ENCODE data around the gene TTC6. TPM values are rescaled to one million over a fixed set of nuclear protein-coding genes. Genes with fewer than 3 reads are reported as not detected.

TTC6 gene
- total RNA-seq, 8 experiments from 2014 or later, result 0.05 to 37.4 (median 0.42) TPM; not detected in 1

DNA sequence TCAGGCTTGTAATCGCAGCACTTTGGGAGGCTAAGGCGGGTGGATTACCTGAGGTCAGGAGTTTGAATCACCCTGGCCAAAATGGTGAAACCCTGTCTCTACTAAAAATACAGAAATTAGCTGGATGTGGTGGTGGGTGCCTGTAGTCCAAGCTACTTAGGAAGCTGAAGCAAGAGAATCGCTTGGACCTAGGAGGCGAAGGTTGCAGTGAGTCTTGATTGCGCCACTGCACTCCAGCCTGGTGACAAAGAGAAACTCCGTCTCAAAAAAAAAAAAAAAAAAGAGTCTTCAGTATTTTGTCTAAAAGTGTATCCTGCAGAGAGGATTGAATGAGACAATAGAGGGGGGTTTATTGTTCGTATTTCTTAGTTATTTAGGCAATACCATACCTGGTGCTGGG is 25.7 kb upstream of the TTC6 start:
- in situ Hi-C loops (cut with MboI; ENCODE audit: low pct_unique_long_range_greater_than_20kb in 2 of 9, low sequenced_read_pairs in 9 of 9, unreplicated experiment in 9 of 9), result loop anchor here in 1 of 9 experiments (25.0 kb wide), 1 partner anchor 307 kb away; no protein-coding TSS in a partner anchor
- peaks cover 0 to 2% of the 10 kb centered on the region in 2 donors for H3K4me1 ChIP-seq (replicated peaks in 1 of 2)
- 67 to 91% (median 80%) methylated on average over 1 to 7 of the region's 7 CpGs; no CpG with 5 or more reads in 1 of the 10 experiments for WGBS, 10 experiments
- H3K4me3 ChIP-seq, result no peak overlapping the region
- H3K27ac ChIP-seq, result no peak overlapping the region
- ATAC-seq (replicated peaks in 6 of 8), result no peak

GRCh38 chr14:37571391-37571790 is 24.0 kb upstream of the TTC6 start:
- ATAC-seq (replicated peaks in 6 of 8), result no peak
- 54 to 100% (median 90%) methylated on average over 1 to 4 of the region's 4 CpGs; no CpG with 5 or more reads in 1 of the 10 experiments for WGBS, 10 experiments
- peaks cover 0 to 2% of the 10 kb centered on the region in 2 donors for H3K4me1 ChIP-seq (replicated peaks in 1 of 2)
- no peak overlapping the region for H3K27ac ChIP-seq
- no peak overlapping the region for H3K4me3 ChIP-seq
- in situ Hi-C loops (cut with MboI; ENCODE audit: low pct_unique_long_range_greater_than_20kb in 2 of 9, low sequenced_read_pairs in 9 of 9, unreplicated experiment in 9 of 9), result loop anchor here in 1 of 9 experiments (25.0 kb wide), 1 partner anchor 309 kb away; no protein-coding TSS in a partner anchor

DNA sequence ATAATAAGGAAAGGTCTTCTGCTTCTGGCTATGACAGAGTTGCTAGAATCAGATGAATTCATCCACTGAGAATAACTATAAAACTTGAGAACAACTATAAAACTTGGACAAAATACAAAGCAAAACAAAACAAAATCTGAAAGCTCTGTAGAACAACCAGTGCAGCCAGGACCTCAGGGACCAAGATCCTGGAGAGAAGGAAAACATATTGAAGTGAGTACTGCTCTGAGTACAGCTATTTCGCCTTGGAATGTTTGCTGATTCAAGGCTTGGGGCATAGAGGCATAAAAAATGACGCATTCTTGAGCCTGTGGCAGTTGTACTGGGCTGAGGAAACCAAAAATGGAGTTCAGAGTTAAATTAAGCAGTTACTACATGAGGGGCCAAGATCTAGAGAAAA is 22.1 kb upstream of the TTC6 start:
- H3K4me3 ChIP-seq, result no peak overlapping the region
- in situ Hi-C loops (cut with MboI; ENCODE audit: low pct_unique_long_range_greater_than_20kb in 2 of 9, low sequenced_read_pairs in 9 of 9, unreplicated experiment in 9 of 9), result loop anchor here in 1 of 9 experiments (25.0 kb wide), 1 partner anchor 311 kb away; no protein-coding TSS in a partner anchor
- 37 to 100% (median 83%) methylated on average over 1 to 2 of the region's 2 CpGs for WGBS, 10 experiments
- H3K27ac ChIP-seq, result no peak overlapping the region
- H3K4me1 ChIP-seq (replicated peaks in 1 of 2), result no peaks in the 10 kb centered on the region
- peak in 2 of 8 experiments; percentile 39 to 51 for ATAC-seq (replicated peaks in 6 of 8)

DNA sequence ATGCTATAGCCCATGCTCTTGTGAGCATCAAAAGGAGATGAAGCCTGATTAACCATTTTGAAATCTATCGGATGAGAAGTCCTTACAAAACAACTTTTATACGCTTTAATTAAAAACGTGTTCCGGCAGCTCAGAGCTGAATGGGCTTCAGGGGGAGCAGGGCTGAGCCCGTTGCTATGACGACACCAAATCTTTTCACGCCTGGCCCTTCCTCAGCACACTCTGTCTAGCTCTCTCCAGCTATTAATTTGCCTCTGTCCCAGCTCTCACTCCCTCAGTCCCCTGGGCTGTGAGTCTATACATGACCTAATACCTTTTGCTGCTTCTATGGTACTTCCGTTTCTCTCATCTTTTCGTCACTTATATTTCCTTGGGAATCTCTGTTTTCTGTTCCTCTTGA is 16.2 kb upstream of the TTC6 start:
- Histone ChIP-seq H3K27ac (no peak overlapping the region), H3K4me3 (no peak overlapping the region), H3K4me1 (replicated peaks in 1 of 2) (peaks cover 0 to 12% of the 10 kb centered on the region in 2 donors)
- ATAC-seq (replicated peaks in 6 of 8), result peak in 5 of 8 experiments; percentile 73 to 88 (median 85)
- 0 to 62% (median 7%) methylated on average over 1 to 9 of the region's 9 CpGs for WGBS, 10 experiments
- in situ Hi-C loops (cut with MboI; ENCODE audit: low pct_unique_long_range_greater_than_20kb in 2 of 9, low sequenced_read_pairs in 9 of 9, unreplicated experiment in 9 of 9), result loop anchor here in 3 of 9 experiments (25.0 kb wide), 2 partner anchors 317 to 342 kb away; no protein-coding TSS in a partner anchor

DNA sequence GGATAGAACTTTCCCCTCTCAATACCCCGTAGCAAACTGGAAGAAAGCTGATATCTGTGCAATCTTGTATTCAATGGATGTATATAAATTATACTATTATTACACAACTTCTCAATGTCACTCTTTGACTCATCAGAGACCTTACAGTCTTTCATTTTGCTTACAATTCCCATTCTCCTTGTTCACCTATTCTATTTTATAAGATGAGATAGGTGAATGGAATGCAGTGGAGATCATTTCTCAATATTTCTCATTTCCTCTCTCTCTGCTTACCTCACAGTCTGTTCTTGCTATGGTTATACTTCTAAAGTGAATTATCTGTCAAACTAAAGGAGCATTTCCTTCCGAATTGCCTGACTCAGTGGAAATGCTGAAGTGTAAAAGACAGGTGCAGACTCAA is 15.3 kb upstream of the TTC6 start:
- ATAC-seq (replicated peaks in 6 of 8), result no peak
- Histone ChIP-seq H3K4me3 (no peak overlapping the region), H3K4me1 (replicated peaks in 1 of 2) (peaks cover 0 to 18% of the 10 kb centered on the region in 2 donors), H3K27ac (no peak overlapping the region)
- in situ Hi-C loops (cut with MboI; ENCODE audit: low pct_unique_long_range_greater_than_20kb in 2 of 9, low sequenced_read_pairs in 9 of 9, unreplicated experiment in 9 of 9), result loop anchor here in 3 of 9 experiments (25.0 kb wide), 2 partner anchors 318 to 343 kb away; no protein-coding TSS in a partner anchor
- WGBS, 10 experiments, result 33 to 90% (median 78%) methylated on average over 1 to 2 of the region's 2 CpGs; no CpG with 5 or more reads in 2 of the 10 experiments

GRCh38 chr14:37583358-37584210 is 11.8 kb upstream of the TTC6 start:
- H3K27ac ChIP-seq, result no peak overlapping the region
- in situ Hi-C loops (cut with MboI; ENCODE audit: low pct_unique_long_range_greater_than_20kb in 2 of 9, low sequenced_read_pairs in 9 of 9, unreplicated experiment in 9 of 9), result loop anchor here in 3 of 9 experiments (25.0 kb wide), 2 partner anchors 321 to 346 kb away; no protein-coding TSS in a partner anchor
- WGBS, 10 experiments, result 0 to 27% (median 7%) methylated on average over 3 to 11 of the region's 67 CpGs; no CpG with 5 or more reads in 5 of the 10 experiments
- peaks cover 0 to 28% of the 10 kb centered on the region in 2 donors for H3K4me1 ChIP-seq (replicated peaks in 1 of 2)
- ATAC-seq (replicated peaks in 6 of 8), result peak in 7 of 8 experiments; percentile 64 to 79 (median 71)
- H3K4me3 ChIP-seq, result peak overlapping the region in 3 of 5 donors; percentile 13 to 30 (median 17)

GRCh38 chr14:37584211-37585100 is 11.0 kb upstream of the TTC6 start:
- Histone ChIP-seq H3K4me3 (peak overlapping the region in 2 of 5 donors; percentile 13 to 30), H3K4me1 (replicated peaks in 1 of 2) (peaks cover 0 to 27% of the 10 kb centered on the region in 2 donors), H3K27ac (no peak overlapping the region)
- peak in 6 of 8 experiments; percentile 6 to 49 (median 30) for ATAC-seq (replicated peaks in 6 of 8)
- in situ Hi-C loops (cut with MboI; ENCODE audit: low pct_unique_long_range_greater_than_20kb in 2 of 9, low sequenced_read_pairs in 9 of 9, unreplicated experiment in 9 of 9), result loop anchor here in 3 of 9 experiments (25.0 kb wide), 2 partner anchors 322 to 347 kb away; no protein-coding TSS in a partner anchor
- 0% methylated on average over 1 of the region's 62 CpGs; no CpG with 5 or more reads in 8 of the 10 experiments for WGBS, 10 experiments

- WGBS, 10 experiments, result 0 to 27% (median 10%) methylated on average over 1 to 6 of the region's 23 CpGs; no CpG with 5 or more reads in 4 of the 10 experiments
- ATAC-seq (replicated peaks in 6 of 8), result no peak
- Histone ChIP-seq H3K4me3 (no peak overlapping the region), H3K27ac (no peak overlapping the region), H3K4me1 (replicated peaks in 1 of 2) (peaks cover 0 to 24% of the 10 kb centered on the region in 2 donors)
- in situ Hi-C loops (cut with MboI; ENCODE audit: low pct_unique_long_range_greater_than_20kb in 2 of 9, low sequenced_read_pairs in 9 of 9, unreplicated experiment in 9 of 9), result loop anchor here in 3 of 9 experiments (25.0 kb wide), 2 partner anchors 323 to 348 kb away; no protein-coding TSS in a partner anchor
Measured at GRCh38 chr14:37585101-37585511, 10.3 kb upstream of the TTC6 start.

- in situ Hi-C loops (cut with MboI; ENCODE audit: low pct_unique_long_range_greater_than_20kb in 2 of 9, low sequenced_read_pairs in 9 of 9, unreplicated experiment in 9 of 9), result loop anchor here in 3 of 9 experiments (25.0 kb wide), 2 partner anchors 324 to 349 kb away; no protein-coding TSS in a partner anchor
- no peak for ATAC-seq (replicated peaks in 6 of 8)
- peaks cover 0 to 24% of the 10 kb centered on the region in 2 donors for H3K4me1 ChIP-seq (replicated peaks in 1 of 2)
- H3K27ac ChIP-seq, result no peak overlapping the region
- WGBS, 10 experiments, result 0 to 58% (median 17%) methylated on average over 1 to 9 of the region's 10 CpGs
- no peak overlapping the region for H3K4me3 ChIP-seq
Measured at GRCh38 chr14:37585971-37586796, 9.2 kb upstream of the TTC6 start.

DNA sequence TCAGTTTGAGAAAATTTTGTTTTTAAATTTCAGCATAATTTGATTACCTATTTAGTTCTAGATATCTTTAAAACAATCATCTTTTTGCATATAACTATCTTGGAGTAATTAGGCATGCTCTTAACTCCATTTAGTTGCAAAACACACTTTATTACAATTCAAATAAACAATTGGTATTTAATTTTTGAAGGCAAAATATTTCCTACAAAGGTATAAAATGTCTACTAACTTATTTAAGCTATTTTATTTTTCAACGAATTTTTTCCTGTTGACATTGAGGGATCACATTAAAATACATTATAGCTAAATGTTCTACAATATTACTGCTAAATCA is 8.7 kb upstream of the TTC6 start:
- in situ Hi-C loops (cut with MboI; ENCODE audit: low pct_unique_long_range_greater_than_20kb in 2 of 9, low sequenced_read_pairs in 9 of 9, unreplicated experiment in 9 of 9), result loop anchor here in 3 of 9 experiments (25.0 kb wide), 2 partner anchors 324 to 349 kb away; no protein-coding TSS in a partner anchor
- Histone ChIP-seq H3K27ac (no peak overlapping the region), H3K4me3 (peak overlapping the region in 1 of 5 donors; percentile 66), H3K4me1 (replicated peaks in 1 of 2) (peaks cover 0 to 24% of the 10 kb centered on the region in 2 donors)
- 0 to 60% (median 9%) methylated on average over 1 of the region's 1 CpG for WGBS, 10 experiments
- no peak for ATAC-seq (replicated peaks in 6 of 8)

DNA sequence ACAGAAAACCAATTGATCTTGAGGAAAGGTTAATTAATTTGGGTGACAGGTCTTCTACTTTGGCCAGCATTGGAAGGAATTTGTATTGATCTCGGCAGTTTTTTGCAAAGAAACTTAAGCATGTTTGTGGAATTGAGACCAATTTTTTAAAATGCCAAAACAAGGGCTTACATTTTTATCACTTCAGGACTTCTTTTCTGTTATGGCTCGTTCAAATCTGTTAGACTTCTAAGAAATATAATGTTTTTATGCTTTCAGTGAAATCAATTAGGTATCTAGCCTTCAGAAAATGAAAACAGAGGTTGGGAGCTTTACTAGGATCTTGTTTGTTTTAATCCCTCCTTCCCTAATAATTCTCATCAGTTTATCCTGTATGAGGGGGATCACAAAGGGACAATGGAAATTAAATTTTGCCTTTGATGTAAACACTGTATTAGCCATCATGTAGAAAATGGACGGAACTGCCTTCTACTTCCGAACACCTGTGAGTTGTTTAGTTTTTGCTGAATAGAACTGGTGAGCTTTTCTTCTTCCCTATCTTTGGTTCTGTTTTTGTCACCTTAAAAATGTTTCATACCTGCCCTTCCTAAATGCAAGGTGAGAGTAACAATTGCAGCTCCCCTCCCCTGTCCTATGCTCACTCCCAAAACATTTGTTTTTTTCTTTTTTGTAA is 8.2 kb upstream of the TTC6 start:
- H3K27ac ChIP-seq, result peak overlapping the region in 1 of 2 donors; percentile 52
- no peak for ATAC-seq (replicated peaks in 6 of 8)
- 0 to 69% (median 24%) methylated on average over 1 to 4 of the region's 4 CpGs for WGBS, 10 experiments
- in situ Hi-C loops (cut with MboI; ENCODE audit: low pct_unique_long_range_greater_than_20kb in 2 of 9, low sequenced_read_pairs in 9 of 9, unreplicated experiment in 9 of 9), result loop anchor here in 3 of 9 experiments (25.0 kb wide), 2 partner anchors 325 to 350 kb away; no protein-coding TSS in a partner anchor
- H3K4me1 ChIP-seq (replicated peaks in 1 of 2), result peaks cover 0 to 24% of the 10 kb centered on the region in 2 donors
- peak overlapping the region in 2 of 5 donors; percentile 29 to 66 for H3K4me3 ChIP-seq
